ENCODE measurements around the gene SOCS2.
"Not testable (repeated sequence)": the region's sequence is repeated elsewhere in the genome, so short reads cannot be mapped to it uniquely, and the experiment has no call there.

SOCS2 gene

GRCh38 chr12:93571925-93572711, at the start of gene SOCS2:
SOCS2 (plus strand) TSS chr12:93572675; CDS start chr12:93572898, 223 bp downstream.
- FAIRE-seq (no peak), DNase-seq (ENCODE audit: extremely low spot score, insufficient read length, low read depth) (no peak)

GRCh38 chr12:93524386-93525133, 47.9 kb upstream of the SOCS2 start:
- FAIRE-seq (no peak), DNase-seq (ENCODE audit: extremely low spot score, insufficient read length, low read depth) (no peak)

GRCh38 chr12:93526786-93527428, 45.6 kb upstream of the SOCS2 start:
- DNase-seq (ENCODE audit: extremely low spot score, insufficient read length, low read depth) (no peak), FAIRE-seq (no peak)

- no peak for FAIRE-seq
Observed at GRCh38 chr12:93530358-93530757, 42.1 kb upstream of the SOCS2 start.

GRCh38 chr12:93533310-93533709, 39.2 kb upstream of the SOCS2 start:
- DNase-seq (ENCODE audit: extremely low spot score, insufficient read length, low read depth): no peak
- FAIRE-seq: no peak

More at GRCh38 chr12:93530358-93530757, 42.1 kb upstream of the SOCS2 start:
- no peak for DNase-seq (ENCODE audit: extremely low spot score, insufficient read length, low read depth)

GRCh38 chr12:93536111-93536765, 36.2 kb upstream of the SOCS2 start:
- FAIRE-seq (no peak), DNase-seq (ENCODE audit: extremely low spot score, insufficient read length, low read depth) (no peak)

GRCh38 chr12:93536766-93537488, 35.5 kb upstream of the SOCS2 start:
- DNase-seq (ENCODE audit: extremely low spot score, insufficient read length, low read depth) (no peak), FAIRE-seq (peak; percentile 42)

GRCh38 chr12:93537769-93538168, 34.7 kb upstream of the SOCS2 start:
- DNase-seq (ENCODE audit: extremely low spot score, insufficient read length, low read depth) (no peak), FAIRE-seq (no peak)

- DNase-seq (ENCODE audit: extremely low spot score, insufficient read length, low read depth): no peak
- FAIRE-seq: no peak
Observed at GRCh38 chr12:93539821-93540220, 32.7 kb upstream of the SOCS2 start.

GRCh38 chr12:93540466-93540865, 32.0 kb upstream of the SOCS2 start:
- DNase-seq (ENCODE audit: extremely low spot score, insufficient read length, low read depth): no peak
- no peak for FAIRE-seq

GRCh38 chr12:93541578-93542225, 30.8 kb upstream of the SOCS2 start:
- DNase-seq (ENCODE audit: extremely low spot score, insufficient read length, low read depth) (no peak), FAIRE-seq (no peak)

- DNase-seq (ENCODE audit: extremely low spot score, insufficient read length, low read depth): no peak
- no peak for FAIRE-seq
Observed at GRCh38 chr12:93547778-93548177, 24.7 kb upstream of the SOCS2 start.

- DNase-seq (ENCODE audit: extremely low spot score, insufficient read length, low read depth) (no peak), FAIRE-seq (no peak)
Observed at GRCh38 chr12:93549174-93549573, 23.3 kb upstream of the SOCS2 start.

GRCh38 chr12:93550748-93551611, 21.5 kb upstream of the SOCS2 start:
- no peak for DNase-seq (ENCODE audit: extremely low spot score, insufficient read length, low read depth)
- no peak for FAIRE-seq

- DNase-seq (ENCODE audit: extremely low spot score, insufficient read length, low read depth) (no peak), FAIRE-seq (no peak)
Observed at GRCh38 chr12:93552427-93552826, 20.0 kb upstream of the SOCS2 start.

GRCh38 chr12:93557879-93558278, 14.6 kb upstream of the SOCS2 start:
- FAIRE-seq: not testable (repeated sequence)

GRCh38 chr12:93558685-93559084, 13.8 kb upstream of the SOCS2 start:
- not testable (repeated sequence) for FAIRE-seq; DNase-seq (ENCODE audit: extremely low spot score, insufficient read length, low read depth)

More at GRCh38 chr12:93557879-93558278, 14.6 kb upstream of the SOCS2 start:
- not testable (repeated sequence) for DNase-seq (ENCODE audit: extremely low spot score, insufficient read length, low read depth)

All from GM18507 (cell line).